HCT116 (cell line): ENCODE measurements around the gene KCNK5. TPM values are rescaled to one million over a fixed set of nuclear protein-coding genes. Genes with fewer than 3 reads are reported as not detected.

Experiments used
- ATAC-seq: fragments of 200-7000 bp; cut with Tn5 transposase; 2 replicates; pipeline ENCODE4 v1.9.1; 2020; ENCODE audit warnings: mild to moderate bottlenecking, moderate library complexity
- BruUV-seq: library from RNA; stranded (reverse); fragments of 400-500 nt; replicated peaks from 2 replicates; lab custom pipeline; 2021; lab: Mats Ljungman, UMichigan
- CTCF ChIA-PET: fragments of 300-600 bp; sonication (Branson Sonifier 250); formaldehyde crosslinking; loops from one replicate; lab custom pipeline; 2021; ENCODE audit warnings: antibody characterized with exemption; lab: Charles Lee
- POLR2A ChIA-PET: fragments of 300-600, 350-600 bp; sonication (Branson Sonifier 250); formaldehyde crosslinking; loops from one replicate; lab custom pipeline; 2021; ENCODE audit warnings: antibody characterized with exemption; lab: Charles Lee
- RAD21 ChIA-PET, 2 experiments: fragments of 300-600 bp; sonication (Branson Sonifier 250); formaldehyde crosslinking; loops; one replicate each; lab custom pipeline; 2023; ENCODE audit warnings: low total read pairs in 2 of 2; ENCODE audit not compliant: uncharacterized antibody in 2 of 2, unreplicated experiment in 2 of 2, low non-redundant PET in 1 of 2; lab: Charles Lee
- DNase-seq: peaks from one replicate; pipeline ENCODE4 v3.0.0-alpha.2; 2010; ENCODE audit warnings: low read depth, low spot score
- H2AFZ ChIP-seq: fragments of 200-600 bp; shearing (Covaris generic), sonication (generic); 2 replicates; pipeline ENCODE4 v1.6.1; 2017; ENCODE audit warnings: low read depth, mixed run types, mixed read lengths, antibody characterized with exemption, low read length; ENCODE audit not compliant: poor library complexity, severe bottlenecking
- H3K27ac ChIP-seq: 2 replicates; pipeline ENCODE4 v1.5.1; 2012; ENCODE audit warnings: low read depth, low read length
- H3K27me3 ChIP-seq: fragments of 200-600 bp; sonication (generic); 2 replicates; pipeline ENCODE4 v1.6.1; 2016; ENCODE audit warnings: mixed run types, low read length, mixed read lengths; ENCODE audit not compliant: insufficient read depth
- H3K36me3 ChIP-seq, 2 experiments: fragments of 200-500 bp in 1 of 2; fragments of 200-600 bp in 1 of 2; sonication (Bioruptor generic) in 1 of 2; sonication (generic) in 1 of 2; 2 replicates each; pipeline versions ENCODE4 v1.5.1 to v1.6.1; 2014 to 2016; ENCODE audit warnings: low read length in 2 of 2, inconsistent platforms in 1 of 2, mixed read lengths in 1 of 2, mixed run types in 1 of 2; ENCODE audit not compliant: insufficient read depth in 2 of 2, control insufficient read depth in 1 of 2
- H3K4me1 ChIP-seq, 2 experiments: fragments of 200-600 bp in 1 of 2; sonication (generic) in 1 of 2; 2 replicates each; pipeline versions ENCODE4 v1.5.1 to v1.6.1; 2012 to 2017; ENCODE audit warnings: low read length in 2 of 2, inconsistent platforms in 1 of 2, mild to moderate bottlenecking in 1 of 2, mixed read lengths in 1 of 2, mixed run types in 1 of 2, moderate library complexity in 1 of 2; ENCODE audit not compliant: insufficient read depth in 2 of 2, control insufficient read depth in 1 of 2
- H3K4me2 ChIP-seq: fragments of 200-600 bp; sonication (generic); 2 replicates; pipeline ENCODE4 v1.6.1; 2017; ENCODE audit warnings: mixed run types, low read length, mixed read lengths
- H3K4me3 ChIP-seq, 2 experiments: fragments of 200-600 bp in 1 of 2; sonication (generic) in 1 of 2; replicated peaks in 1 of 2; 2 replicates each; pipeline ENCODE4 v1.5.1; 2011 to 2016; ENCODE audit warnings: low read length in 2 of 2, control low read depth in 1 of 2, low read depth in 1 of 2, mild to moderate bottlenecking in 1 of 2, mixed read lengths in 1 of 2, mixed run types in 1 of 2
- H3K79me2 ChIP-seq: fragments of 200-600 bp; sonication (generic); 2 replicates; pipeline ENCODE4 v1.6.1; 2017; ENCODE audit warnings: mild to moderate bottlenecking, mixed run types, low read length, moderate library complexity, mixed read lengths; ENCODE audit not compliant: insufficient read depth
- H3K9ac ChIP-seq: fragments of 200-600 bp; sonication (generic); 2 replicates; pipeline ENCODE4 v1.6.1; 2016; ENCODE audit warnings: low read length, mixed read lengths
- H3K9me2 ChIP-seq: fragments of 200-600 bp; sonication (generic), shearing (Covaris generic); 2 replicates; pipeline ENCODE4 v1.6.1; 2017; ENCODE audit warnings: mixed run types, mild to moderate bottlenecking, moderate library complexity; ENCODE audit not compliant: insufficient read depth
- H3K9me3 ChIP-seq, 2 experiments: fragments of 200-500 bp in 1 of 2; fragments of 200-600 bp in 1 of 2; sonication (Bioruptor generic) in 1 of 2; sonication (generic) in 1 of 2; 2 replicates each; pipeline ENCODE4 v1.6.1; 2014 to 2017; ENCODE audit warnings: low read length in 2 of 2, mixed read lengths in 2 of 2, inconsistent platforms in 1 of 2, low read depth in 1 of 2, mild to moderate bottlenecking in 1 of 2, mixed run types in 1 of 2, moderate library complexity in 1 of 2; ENCODE audit not compliant: control insufficient read depth in 1 of 2, insufficient read depth in 1 of 2
- H4K20me1 ChIP-seq: fragments of 200-600 bp; sonication (generic), shearing (Covaris generic); 2 replicates; pipeline ENCODE4 v1.6.1; 2017; ENCODE audit warnings: mixed run types, mild to moderate bottlenecking, moderate library complexity; ENCODE audit not compliant: insufficient read depth
- EGR1 ChIP-seq: IDR thresholded peaks from 2 replicates; pipeline ENCODE4 v1.6.1; 2012; ENCODE audit warnings: low read depth
- ELF1 ChIP-seq: IDR thresholded peaks from 2 replicates; pipeline ENCODE4 v1.6.1; 2012; ENCODE audit warnings: low read depth, borderline replicate concordance
- EZH2 ChIP-seq: fragments of 200-600 bp; sonication (generic); IDR thresholded peaks from 2 replicates; pipeline ENCODE4 v1.6.1; 2017; ENCODE audit warnings: antibody characterized with exemption, mixed run types
- EZH2phosphoT487 ChIP-seq: fragments of 200-600 bp; IDR thresholded peaks from 2 replicates; pipeline ENCODE4 v1.6.1; 2018; ENCODE audit warnings: antibody characterized with exemption, borderline replicate concordance
- JUND ChIP-seq: IDR thresholded peaks from 2 replicates; pipeline ENCODE4 v1.6.1; 2012
- POLR2AphosphoS5 ChIP-seq: IDR thresholded peaks from 2 replicates; pipeline ENCODE4 v1.6.1; 2011; ENCODE audit warnings: mild to moderate bottlenecking, low read depth, low read length, moderate library complexity
- SIN3A ChIP-seq: IDR thresholded peaks from 2 replicates; pipeline ENCODE4 v1.6.1; 2012; ENCODE audit warnings: low read depth
- SRF ChIP-seq: IDR thresholded peaks from 2 replicates; pipeline ENCODE4 v1.6.1; 2012; ENCODE audit warnings: low read depth
- YY1 ChIP-seq: IDR thresholded peaks from 2 replicates; pipeline ENCODE4 v1.6.1; 2011; ENCODE audit warnings: low read length, low read depth, moderate library complexity, mild to moderate bottlenecking; ENCODE audit not compliant: insufficient replicate concordance; ENCODE audit errors: extremely low read depth
- ZFX ChIP-seq: fragments of 450-650 bp; IDR thresholded peaks from 2 replicates; pipeline ENCODE4 v1.6.1; 2017
- intact Hi-C: fragments of 100-400 bp; cut with micrococcal nuclease; formaldehyde crosslinking; loops from 2 replicates; pipeline ENCODE4 v1.10.0; 2022
- total RNA-seq: library from RNA; stranded (reverse); gene quantifications from one replicate; pipeline ENCODE4 v1.2.1, GENCODE V29; 2021; ENCODE audit not compliant: unreplicated experiment
- TF ChIP-seq, protein P1 (sequence below): IDR thresholded peaks from 2 replicates; pipeline ENCODE4 v1.6.1; 2011; ENCODE audit warnings: mild to moderate bottlenecking, low read length, moderate library complexity; ENCODE audit not compliant: insufficient replicate concordance; ENCODE audit errors: extremely low read depth
- TF ChIP-seq, protein P2 (sequence below): IDR thresholded peaks from 2 replicates; pipeline ENCODE4 v1.6.1; 2012; ENCODE audit warnings: low read depth
- TF ChIP-seq, protein P3 (sequence below): IDR thresholded peaks from 2 replicates; pipeline ENCODE4 v1.6.1; 2012
- TF ChIP-seq, protein P4 (sequence below), 3 experiments: fragments of 200-600 bp in 1 of 3; sonication (generic) in 1 of 3; IDR thresholded peaks in 2 of 3; conservative IDR thresholded peaks in 1 of 3; 2 replicates each; pipeline ENCODE4 v1.5.1; 2012 to 2017; ENCODE audit warnings: low read depth in 2 of 3, low read length in 2 of 3, antibody characterized with exemption in 1 of 3, borderline replicate concordance in 1 of 3, control low read depth in 1 of 3, mild to moderate bottlenecking in 1 of 3, mixed read lengths in 1 of 3, mixed run types in 1 of 3, moderate library complexity in 1 of 3; ENCODE audit not compliant: insufficient read depth in 1 of 3

The KCNK5 gene
- total RNA-seq, 1 experiment from 2014 or later: 9.5 TPM

DNA sequence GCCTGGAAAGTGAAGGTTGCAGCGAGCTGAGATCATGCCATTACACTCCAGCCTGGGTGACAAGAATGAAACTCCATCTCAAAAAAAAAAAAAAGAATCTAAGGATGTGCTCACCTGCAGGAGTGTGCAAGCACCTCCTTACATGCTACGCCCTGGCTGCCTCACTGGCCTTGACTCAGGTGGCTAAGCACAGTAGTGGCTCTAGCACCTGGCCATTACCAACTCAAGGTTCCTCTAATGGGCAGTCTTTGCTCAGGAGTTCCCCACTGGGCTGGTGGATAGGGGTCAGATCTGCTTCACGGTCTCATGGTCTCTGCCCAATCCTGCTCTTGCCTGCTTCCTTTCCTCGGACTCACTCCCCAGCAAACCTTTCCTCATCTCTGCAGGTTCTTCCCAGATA is 45.2 kb upstream of the KCNK5 start:
- no TSS peak for BruUV-seq
- Histone ChIP-seq H3K4me3 (no peak overlapping the region), H2AFZ (no peak overlapping the region), H3K4me1 (peaks cover 0 to 17% of the 10 kb centered on the region in 2 experiments; a peak in 2 of 4 replicates), H3K9me3 (no peaks in the 10 kb centered on the region), H3K79me2 (no peaks in the 10 kb centered on the region), H3K9ac (no peak overlapping the region), H3K9me2 (no peaks in the 10 kb centered on the region), H3K27me3 (no peaks in the 10 kb centered on the region), H3K4me2 (no peak overlapping the region), H3K36me3 (no peaks in the 10 kb centered on the region), H4K20me1 (no peaks in the 10 kb centered on the region), H3K27ac (no peak overlapping the region)
- no peak for DNase-seq
- ChIA-PET POLR2A (no interaction called here), CTCF (no interaction called here), RAD21 (no interaction called here)
- ATAC-seq: no peak
- intact Hi-C loops: no loop called here
- TF ChIP-seq SIN3A (no peak), EZH2phosphoT487 (no peak), JUND (no peak), ELF1 (no peak), SRF (no peak), YY1 (no peak), EGR1 (no peak), ZFX (no peak), POLR2AphosphoS5 (no peak), EZH2 (no peak)
- TF ChIP-seq, protein P1, sequence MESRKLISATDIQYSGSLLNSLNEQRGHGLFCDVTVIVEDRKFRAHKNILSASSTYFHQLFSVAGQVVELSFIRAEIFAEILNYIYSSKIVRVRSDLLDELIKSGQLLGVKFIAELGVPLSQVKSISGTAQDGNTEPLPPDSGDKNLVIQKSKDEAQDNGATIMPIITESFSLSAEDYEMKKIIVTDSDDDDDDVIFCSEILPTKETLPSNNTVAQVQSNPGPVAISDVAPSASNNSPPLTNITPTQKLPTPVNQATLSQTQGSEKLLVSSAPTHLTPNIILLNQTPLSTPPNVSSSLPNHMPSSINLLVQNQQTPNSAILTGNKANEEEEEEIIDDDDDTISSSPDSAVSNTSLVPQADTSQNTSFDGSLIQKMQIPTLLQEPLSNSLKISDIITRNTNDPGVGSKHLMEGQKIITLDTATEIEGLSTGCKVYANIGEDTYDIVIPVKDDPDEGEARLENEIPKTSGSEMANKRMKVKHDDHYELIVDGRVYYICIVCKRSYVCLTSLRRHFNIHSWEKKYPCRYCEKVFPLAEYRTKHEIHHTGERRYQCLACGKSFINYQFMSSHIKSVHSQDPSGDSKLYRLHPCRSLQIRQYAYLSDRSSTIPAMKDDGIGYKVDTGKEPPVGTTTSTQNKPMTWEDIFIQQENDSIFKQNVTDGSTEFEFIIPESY: no peak
- TF ChIP-seq, protein P2, sequence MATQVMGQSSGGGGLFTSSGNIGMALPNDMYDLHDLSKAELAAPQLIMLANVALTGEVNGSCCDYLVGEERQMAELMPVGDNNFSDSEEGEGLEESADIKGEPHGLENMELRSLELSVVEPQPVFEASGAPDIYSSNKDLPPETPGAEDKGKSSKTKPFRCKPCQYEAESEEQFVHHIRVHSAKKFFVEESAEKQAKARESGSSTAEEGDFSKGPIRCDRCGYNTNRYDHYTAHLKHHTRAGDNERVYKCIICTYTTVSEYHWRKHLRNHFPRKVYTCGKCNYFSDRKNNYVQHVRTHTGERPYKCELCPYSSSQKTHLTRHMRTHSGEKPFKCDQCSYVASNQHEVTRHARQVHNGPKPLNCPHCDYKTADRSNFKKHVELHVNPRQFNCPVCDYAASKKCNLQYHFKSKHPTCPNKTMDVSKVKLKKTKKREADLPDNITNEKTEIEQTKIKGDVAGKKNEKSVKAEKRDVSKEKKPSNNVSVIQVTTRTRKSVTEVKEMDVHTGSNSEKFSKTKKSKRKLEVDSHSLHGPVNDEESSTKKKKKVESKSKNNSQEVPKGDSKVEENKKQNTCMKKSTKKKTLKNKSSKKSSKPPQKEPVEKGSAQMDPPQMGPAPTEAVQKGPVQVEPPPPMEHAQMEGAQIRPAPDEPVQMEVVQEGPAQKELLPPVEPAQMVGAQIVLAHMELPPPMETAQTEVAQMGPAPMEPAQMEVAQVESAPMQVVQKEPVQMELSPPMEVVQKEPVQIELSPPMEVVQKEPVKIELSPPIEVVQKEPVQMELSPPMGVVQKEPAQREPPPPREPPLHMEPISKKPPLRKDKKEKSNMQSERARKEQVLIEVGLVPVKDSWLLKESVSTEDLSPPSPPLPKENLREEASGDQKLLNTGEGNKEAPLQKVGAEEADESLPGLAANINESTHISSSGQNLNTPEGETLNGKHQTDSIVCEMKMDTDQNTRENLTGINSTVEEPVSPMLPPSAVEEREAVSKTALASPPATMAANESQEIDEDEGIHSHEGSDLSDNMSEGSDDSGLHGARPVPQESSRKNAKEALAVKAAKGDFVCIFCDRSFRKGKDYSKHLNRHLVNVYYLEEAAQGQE: no peak
- TF ChIP-seq, protein P3, sequence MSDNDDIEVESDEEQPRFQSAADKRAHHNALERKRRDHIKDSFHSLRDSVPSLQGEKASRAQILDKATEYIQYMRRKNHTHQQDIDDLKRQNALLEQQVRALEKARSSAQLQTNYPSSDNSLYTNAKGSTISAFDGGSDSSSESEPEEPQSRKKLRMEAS: no peak
- TF ChIP-seq, protein P4, sequence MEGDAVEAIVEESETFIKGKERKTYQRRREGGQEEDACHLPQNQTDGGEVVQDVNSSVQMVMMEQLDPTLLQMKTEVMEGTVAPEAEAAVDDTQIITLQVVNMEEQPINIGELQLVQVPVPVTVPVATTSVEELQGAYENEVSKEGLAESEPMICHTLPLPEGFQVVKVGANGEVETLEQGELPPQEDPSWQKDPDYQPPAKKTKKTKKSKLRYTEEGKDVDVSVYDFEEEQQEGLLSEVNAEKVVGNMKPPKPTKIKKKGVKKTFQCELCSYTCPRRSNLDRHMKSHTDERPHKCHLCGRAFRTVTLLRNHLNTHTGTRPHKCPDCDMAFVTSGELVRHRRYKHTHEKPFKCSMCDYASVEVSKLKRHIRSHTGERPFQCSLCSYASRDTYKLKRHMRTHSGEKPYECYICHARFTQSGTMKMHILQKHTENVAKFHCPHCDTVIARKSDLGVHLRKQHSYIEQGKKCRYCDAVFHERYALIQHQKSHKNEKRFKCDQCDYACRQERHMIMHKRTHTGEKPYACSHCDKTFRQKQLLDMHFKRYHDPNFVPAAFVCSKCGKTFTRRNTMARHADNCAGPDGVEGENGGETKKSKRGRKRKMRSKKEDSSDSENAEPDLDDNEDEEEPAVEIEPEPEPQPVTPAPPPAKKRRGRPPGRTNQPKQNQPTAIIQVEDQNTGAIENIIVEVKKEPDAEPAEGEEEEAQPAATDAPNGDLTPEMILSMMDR (IDR thresholded peaks at IDR 0.05 in 2 of 3, conservative IDR thresholded peaks at IDR 0.05 in 1 of 3; ENCODE audit: borderline replicate concordance in 1 of 3, insufficient read depth in 1 of 3, low read depth in 2 of 3, low read length in 2 of 3): no peak
